PC-3 (cell line): ENCODE results near the gene ITGAE.

ENCODE experiments used
- EZH2 ChIP-seq: fragments of 300-600 bp; sonication (generic); IDR thresholded peaks from one replicate; pipeline ENCODE4 v1.6.1; 2017; ENCODE audit warnings: antibody characterized with exemption, mild to moderate bottlenecking, low read length; ENCODE audit not compliant: unreplicated experiment
- EZH2phosphoT487 ChIP-seq: fragments of 300-600 bp; sonication (generic); IDR thresholded peaks from 2 replicates; pipeline ENCODE4 v1.6.1; 2018; ENCODE audit warnings: mild to moderate bottlenecking, antibody characterized with exemption, low read length, borderline replicate concordance
- TF ChIP-seq, protein P1 (sequence below): fragments of 300-600 bp; sonication (generic); conservative IDR thresholded peaks from 2 replicates; pipeline ENCODE4 v1.5.1; 2017; ENCODE audit warnings: antibody characterized with exemption, low read depth, mild to moderate bottlenecking, low read length

DNA sequence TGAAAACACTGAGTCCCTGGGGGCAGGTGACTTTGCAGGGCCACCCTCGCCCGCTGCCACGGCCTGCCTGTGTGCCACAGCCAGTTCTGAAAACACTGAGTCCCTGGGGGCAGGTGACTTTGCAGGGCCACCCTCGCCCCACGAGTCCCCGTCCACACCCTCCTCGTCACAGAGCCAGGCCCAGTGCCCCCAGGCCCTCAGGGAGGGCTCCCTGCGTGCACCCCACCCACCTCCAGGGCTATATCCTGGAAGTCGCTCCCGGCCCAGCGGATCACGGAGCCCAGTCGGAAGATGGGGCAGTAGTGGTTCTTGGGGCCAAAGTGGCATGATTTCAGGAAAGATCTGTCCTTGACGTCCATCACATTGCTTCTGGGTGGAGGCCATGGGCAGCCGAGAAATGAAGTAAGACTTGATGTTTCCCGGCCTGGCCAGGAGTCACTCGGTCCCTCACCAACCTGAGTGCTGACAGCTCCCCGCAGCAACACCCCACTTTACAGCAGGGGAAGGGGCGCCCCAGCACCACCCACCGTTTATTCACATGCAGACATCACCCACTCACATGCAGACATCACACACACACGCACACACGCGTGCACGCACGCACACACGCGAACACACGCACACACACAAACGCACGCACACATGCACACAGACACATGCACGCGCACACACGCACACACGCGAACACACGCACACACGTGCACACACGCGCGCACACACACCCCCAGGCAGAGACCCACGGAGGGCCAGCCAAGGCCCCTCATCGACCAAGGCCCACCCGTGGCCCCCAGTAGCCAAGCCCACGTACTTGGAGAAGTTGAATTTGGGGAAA is 111.5 kb downstream of the ITGAE start:
- TF ChIP-seq, protein P1, sequence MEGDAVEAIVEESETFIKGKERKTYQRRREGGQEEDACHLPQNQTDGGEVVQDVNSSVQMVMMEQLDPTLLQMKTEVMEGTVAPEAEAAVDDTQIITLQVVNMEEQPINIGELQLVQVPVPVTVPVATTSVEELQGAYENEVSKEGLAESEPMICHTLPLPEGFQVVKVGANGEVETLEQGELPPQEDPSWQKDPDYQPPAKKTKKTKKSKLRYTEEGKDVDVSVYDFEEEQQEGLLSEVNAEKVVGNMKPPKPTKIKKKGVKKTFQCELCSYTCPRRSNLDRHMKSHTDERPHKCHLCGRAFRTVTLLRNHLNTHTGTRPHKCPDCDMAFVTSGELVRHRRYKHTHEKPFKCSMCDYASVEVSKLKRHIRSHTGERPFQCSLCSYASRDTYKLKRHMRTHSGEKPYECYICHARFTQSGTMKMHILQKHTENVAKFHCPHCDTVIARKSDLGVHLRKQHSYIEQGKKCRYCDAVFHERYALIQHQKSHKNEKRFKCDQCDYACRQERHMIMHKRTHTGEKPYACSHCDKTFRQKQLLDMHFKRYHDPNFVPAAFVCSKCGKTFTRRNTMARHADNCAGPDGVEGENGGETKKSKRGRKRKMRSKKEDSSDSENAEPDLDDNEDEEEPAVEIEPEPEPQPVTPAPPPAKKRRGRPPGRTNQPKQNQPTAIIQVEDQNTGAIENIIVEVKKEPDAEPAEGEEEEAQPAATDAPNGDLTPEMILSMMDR: no peak
- no peak for TF ChIP-seq EZH2
- no peak for TF ChIP-seq EZH2phosphoT487
